Thoracic aorta (tissue), 2 donors: ENCODE data around the gene PYDC2. TPM values are rescaled to one million over a fixed set of nuclear protein-coding genes. Genes with fewer than 3 reads are reported as not detected.

Source experiments
- ATAC-seq: fragments of 150-250 bp; one replicate; pipeline ENCODE4 v1.8.0; 2017; ENCODE audit warnings: low read depth; ENCODE audit not compliant: insufficient number of reproducible peaks, low FRiP score
- DNase-seq: peaks from one replicate; pipeline ENCODE4 v3.0.0-alpha.2; 2020; ENCODE audit warnings: low spot score
- H3K27ac ChIP-seq, 2 donors: fragments of 200-600 bp; sonication (generic); 1 replicate in 1 of 2; 2 replicates in 1 of 2; pipeline ENCODE4 v1.5.1; 2016; ENCODE audit warnings: mild to moderate bottlenecking in 2 of 2, moderate library complexity in 2 of 2
- H3K27me3 ChIP-seq: fragments of 200-600 bp; sonication (generic); replicated peaks from 2 replicates; pipeline ENCODE4 v1.6.0; 2016; ENCODE audit warnings: mild to moderate bottlenecking; ENCODE audit not compliant: insufficient read depth
- H3K36me3 ChIP-seq: fragments of 200-600 bp; sonication (generic); one replicate; pipeline ENCODE4 v1.5.1; 2016
- H3K4me1 ChIP-seq, 2 donors: fragments of 200-600 bp; sonication (generic); 1 replicate in 1 of 2; 2 replicates in 1 of 2; pipeline versions ENCODE4 v1.5.1 to v1.6.0; 2016; ENCODE audit warnings: low read depth in 2 of 2, mild to moderate bottlenecking in 1 of 2; ENCODE audit not compliant: control insufficient read depth in 1 of 2
- H3K4me3 ChIP-seq: fragments of 200-600 bp; sonication (generic); 2 replicates; pipeline ENCODE4 v1.5.1; 2016; ENCODE audit warnings: mild to moderate bottlenecking
- H3K9me3 ChIP-seq: fragments of 200-600 bp; sonication (generic); 2 replicates; pipeline ENCODE4 v1.5.1; 2016
- total RNA-seq, 2 donors: library from RNA; depleted of rRNA; stranded (reverse); fragments of >200 nt; gene quantifications; one replicate each; pipeline versions ENCODE4 v1.1.0 to v1.2.3, GENCODE V29; 2016
- TF ChIP-seq, protein P1 (sequence below): fragments of 200-600 bp; sonication (generic); IDR thresholded peaks from one replicate; pipeline ENCODE4 v1.5.1; 2019; ENCODE audit warnings: antibody characterized with exemption

PYDC2 gene
- total RNA-seq, 2 donors from 2014 or later: not detected

DNA sequence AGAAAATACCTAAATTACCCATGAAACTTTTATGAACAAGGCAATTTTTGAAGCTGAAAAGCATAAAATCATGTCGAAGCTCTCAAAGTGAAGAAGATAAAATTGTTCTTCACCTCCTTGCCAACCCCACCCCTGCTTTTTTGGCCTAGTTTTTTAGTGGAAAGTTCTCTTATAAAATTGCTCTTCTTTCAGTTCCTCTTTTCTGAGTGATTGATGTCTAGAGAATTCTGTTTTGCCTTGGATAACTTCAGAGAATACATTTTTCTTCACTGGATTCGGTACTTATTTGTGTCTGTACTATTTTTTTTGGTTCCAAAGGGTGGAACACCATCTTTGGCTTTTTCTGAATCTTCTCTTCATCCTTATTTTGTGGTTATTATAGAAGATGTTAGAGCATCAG lies 25.0 kb upstream of the PYDC2 start:
- H3K36me3 ChIP-seq: no peaks in the 10 kb centered on the region
- no peaks in the 10 kb centered on the region for H3K27me3 ChIP-seq
- H3K4me3 ChIP-seq: no peak overlapping the region
- H3K9me3 ChIP-seq: peaks cover 3% of the 10 kb centered on the region
- DNase-seq (no peak), ATAC-seq (no peak)
- no peak overlapping the region for H3K27ac ChIP-seq
- TF ChIP-seq, protein P1, sequence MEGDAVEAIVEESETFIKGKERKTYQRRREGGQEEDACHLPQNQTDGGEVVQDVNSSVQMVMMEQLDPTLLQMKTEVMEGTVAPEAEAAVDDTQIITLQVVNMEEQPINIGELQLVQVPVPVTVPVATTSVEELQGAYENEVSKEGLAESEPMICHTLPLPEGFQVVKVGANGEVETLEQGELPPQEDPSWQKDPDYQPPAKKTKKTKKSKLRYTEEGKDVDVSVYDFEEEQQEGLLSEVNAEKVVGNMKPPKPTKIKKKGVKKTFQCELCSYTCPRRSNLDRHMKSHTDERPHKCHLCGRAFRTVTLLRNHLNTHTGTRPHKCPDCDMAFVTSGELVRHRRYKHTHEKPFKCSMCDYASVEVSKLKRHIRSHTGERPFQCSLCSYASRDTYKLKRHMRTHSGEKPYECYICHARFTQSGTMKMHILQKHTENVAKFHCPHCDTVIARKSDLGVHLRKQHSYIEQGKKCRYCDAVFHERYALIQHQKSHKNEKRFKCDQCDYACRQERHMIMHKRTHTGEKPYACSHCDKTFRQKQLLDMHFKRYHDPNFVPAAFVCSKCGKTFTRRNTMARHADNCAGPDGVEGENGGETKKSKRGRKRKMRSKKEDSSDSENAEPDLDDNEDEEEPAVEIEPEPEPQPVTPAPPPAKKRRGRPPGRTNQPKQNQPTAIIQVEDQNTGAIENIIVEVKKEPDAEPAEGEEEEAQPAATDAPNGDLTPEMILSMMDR: no peak
- no peaks in the 10 kb centered on the region for H3K4me1 ChIP-seq

DNA sequence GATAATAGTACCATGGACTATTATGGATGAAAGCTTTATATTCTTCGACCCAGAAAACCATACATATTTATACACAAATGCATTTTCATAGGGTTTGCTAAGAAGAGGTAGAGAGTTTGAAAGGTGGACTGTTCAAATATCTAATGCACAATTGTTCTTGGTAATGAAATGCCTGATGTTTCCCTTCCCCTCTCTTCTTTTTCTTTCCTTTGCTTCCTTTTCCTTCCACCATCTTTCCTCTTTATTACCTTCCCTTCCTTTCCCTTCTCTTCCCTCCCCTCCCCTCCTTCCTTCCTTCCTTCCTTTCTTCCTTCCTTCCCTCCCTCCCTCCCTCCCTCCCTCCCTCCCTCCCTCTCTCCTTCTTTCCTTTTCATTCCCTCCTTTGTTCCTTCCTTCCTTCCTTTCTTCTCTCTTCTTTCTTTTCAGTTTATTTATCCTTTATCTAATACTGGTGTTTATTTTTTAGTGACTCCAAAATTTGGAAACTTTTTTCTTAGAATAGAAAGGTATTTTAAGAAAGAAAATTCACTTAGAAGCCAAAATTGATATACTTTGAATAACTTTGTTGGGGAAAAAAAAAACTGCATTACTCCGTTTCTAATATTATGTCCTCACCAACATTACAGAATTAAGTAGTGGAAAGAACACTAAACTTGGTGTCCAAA lies 22.7 kb upstream of the PYDC2 start:
- Histone ChIP-seq H3K4me1 (no peaks in the 10 kb centered on the region), H3K4me3 (no peak overlapping the region), H3K9me3 (peaks cover 3% of the 10 kb centered on the region), H3K27ac (no peak overlapping the region), H3K36me3 (no peaks in the 10 kb centered on the region), H3K27me3 (no peaks in the 10 kb centered on the region)
- ATAC-seq: no peak
- no peak for DNase-seq
- TF ChIP-seq, protein P1: no peak

DNA sequence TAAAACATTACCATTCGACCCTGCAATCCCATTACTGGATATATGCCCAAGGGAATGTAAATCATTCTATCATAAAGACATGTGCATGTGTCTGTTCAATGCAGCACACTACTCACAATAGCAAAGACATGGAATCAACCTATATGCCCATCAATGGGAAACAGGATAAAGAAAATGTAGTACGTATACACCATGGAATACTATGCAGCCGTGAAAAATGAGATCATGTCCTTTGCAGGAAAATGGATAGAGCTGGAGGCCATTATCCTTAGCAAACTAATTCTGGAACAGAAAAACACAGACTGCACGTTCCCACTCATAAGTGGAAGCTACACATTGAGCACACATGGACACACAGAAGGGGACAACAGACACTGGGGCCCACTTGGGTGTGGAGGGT lies 20.4 kb upstream of the PYDC2 start:
- TF ChIP-seq, protein P1: no peak
- DNase-seq (no peak), ATAC-seq (no peak)
- no peaks in the 10 kb centered on the region for H3K4me1 ChIP-seq
- H3K9me3 ChIP-seq: peaks cover 3% of the 10 kb centered on the region
- H3K4me3 ChIP-seq: no peak overlapping the region
- no peak overlapping the region for H3K27ac ChIP-seq
- H3K36me3 ChIP-seq: no peaks in the 10 kb centered on the region
- no peaks in the 10 kb centered on the region for H3K27me3 ChIP-seq

DNA sequence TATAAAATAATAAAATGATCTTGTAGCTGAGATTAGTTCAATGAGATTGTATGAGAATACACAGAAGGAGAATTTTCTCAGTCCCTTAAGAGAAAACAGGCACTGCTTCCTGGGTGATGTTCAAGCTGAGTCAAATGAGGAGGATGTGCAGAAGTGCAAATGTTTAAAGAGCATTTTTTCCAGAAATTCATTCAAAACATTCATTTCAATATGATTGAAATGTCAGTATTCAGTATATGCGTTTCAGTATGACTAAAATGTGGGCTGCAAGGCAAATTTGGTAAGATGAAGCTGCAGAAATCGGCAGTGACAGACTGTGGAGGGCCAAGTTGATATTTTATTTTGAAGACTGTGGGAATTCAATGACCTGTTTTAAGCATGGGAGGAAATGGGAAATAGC lies 19.3 kb upstream of the PYDC2 start:
- TF ChIP-seq, protein P1: no peak
- peaks cover 3% of the 10 kb centered on the region for H3K9me3 ChIP-seq
- no peaks in the 10 kb centered on the region for H3K27me3 ChIP-seq
- H3K4me3 ChIP-seq: no peak overlapping the region
- DNase-seq (no peak), ATAC-seq (no peak)
- no peaks in the 10 kb centered on the region for H3K36me3 ChIP-seq
- no peak overlapping the region for H3K27ac ChIP-seq
- H3K4me1 ChIP-seq: no peaks in the 10 kb centered on the region

DNA sequence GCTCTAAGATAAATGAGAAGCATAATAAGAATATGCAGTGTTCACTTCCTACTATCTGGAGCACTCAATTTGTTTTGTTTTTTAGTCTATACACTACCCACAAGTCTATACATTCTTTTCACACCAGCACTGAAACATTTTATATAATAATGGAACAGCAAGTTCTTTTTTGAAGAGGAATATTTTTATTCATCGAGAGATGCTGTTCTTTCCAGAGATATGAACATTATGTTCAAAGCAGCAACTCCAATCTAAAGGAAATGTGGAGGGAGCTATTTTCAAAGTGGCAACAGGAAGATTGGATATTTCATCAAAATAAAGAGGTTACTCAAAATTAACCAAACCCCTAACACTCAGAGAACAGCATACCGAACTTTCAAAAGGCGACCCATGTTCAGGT lies 16.4 kb upstream of the PYDC2 start:
- DNase-seq (no peak), ATAC-seq (no peak)
- H3K4me1 ChIP-seq: no peaks in the 10 kb centered on the region
- no peaks in the 10 kb centered on the region for H3K27me3 ChIP-seq
- H3K27ac ChIP-seq: no peak overlapping the region
- TF ChIP-seq, protein P1: no peak
- H3K4me3 ChIP-seq: no peak overlapping the region
- H3K9me3 ChIP-seq: peaks cover 3% of the 10 kb centered on the region
- H3K36me3 ChIP-seq: no peaks in the 10 kb centered on the region
